ENCODE data around the gene GTPBP6. TPM values are rescaled to one million over a fixed set of nuclear protein-coding genes. Genes with fewer than 3 reads are reported as not detected.

Gene GTPBP6
- total and polyA plus RNA-seq, 2 experiments from 2014 or later = 41.4 to 66.8 TPM

DNA sequence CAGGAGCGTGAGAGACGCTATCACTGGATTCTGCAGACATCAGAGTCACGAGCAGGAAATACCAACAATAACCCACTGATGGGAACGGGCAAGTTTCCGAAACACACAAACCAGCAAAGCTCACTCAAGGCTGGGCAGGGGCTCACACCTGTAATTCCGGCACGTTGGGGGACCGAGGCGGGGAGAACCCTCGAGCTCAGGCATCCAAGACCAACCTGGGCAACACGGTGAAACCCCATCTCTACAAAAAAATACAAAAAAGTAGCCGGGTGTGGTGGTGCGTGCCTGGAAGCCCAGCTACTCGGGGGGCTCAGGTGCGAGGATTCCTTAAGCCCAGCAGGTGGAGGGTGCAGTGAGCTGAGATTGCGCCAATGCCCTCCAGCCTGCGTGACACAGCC is 17.2 kb upstream of the GTPBP6 start:
- H3K79me2 ChIP-seq (replicated peaks; ENCODE audit: insufficient read depth) = 0 out of 2 replicates have a peak, but pooled peaks cover 2% of the 10 kb centered on the region
- peaks cover 30% of the 10 kb centered on the region for H3K9me3 Mint-ChIP-seq
- H3K4me3 Mint-ChIP-seq = no peak overlapping the region
- H3K4me3 ChIP-seq = no peak overlapping the region
- DNase-seq (ENCODE audit: low spot score) = no peak
- peaks cover 19% of the 10 kb centered on the region for H3K27me3 Mint-ChIP-seq (ENCODE audit: insufficient read depth, low read depth, poor library complexity)
- no peaks in the 10 kb centered on the region for H4K20me1 ChIP-seq (replicated peaks; ENCODE audit: insufficient read depth)
- ATAC-seq = no peak
- H3K36me3 Mint-ChIP-seq (ENCODE audit: low read depth) = peaks cover 42% of the 10 kb centered on the region
- peak overlapping the region; percentile 47; the same call in 1 of the 2 replicates for H3K27ac Mint-ChIP-seq
- no peak overlapping the region for H3K4me2 ChIP-seq
- H3K9me2 ChIP-seq (ENCODE audit: insufficient read depth) = no peaks in the 10 kb centered on the region
- H3K36me3 ChIP-seq (ENCODE audit: insufficient read depth) = no peaks in the 10 kb centered on the region
- H3K27ac ChIP-seq (ENCODE audit: low read depth) = no peak overlapping the region
- no peak for TF ChIP-seq EZH2phosphoT487 (IDR thresholded peaks at IDR 0.05; ENCODE audit: unreplicated experiment)
- TF ChIP-seq, protein P1, sequence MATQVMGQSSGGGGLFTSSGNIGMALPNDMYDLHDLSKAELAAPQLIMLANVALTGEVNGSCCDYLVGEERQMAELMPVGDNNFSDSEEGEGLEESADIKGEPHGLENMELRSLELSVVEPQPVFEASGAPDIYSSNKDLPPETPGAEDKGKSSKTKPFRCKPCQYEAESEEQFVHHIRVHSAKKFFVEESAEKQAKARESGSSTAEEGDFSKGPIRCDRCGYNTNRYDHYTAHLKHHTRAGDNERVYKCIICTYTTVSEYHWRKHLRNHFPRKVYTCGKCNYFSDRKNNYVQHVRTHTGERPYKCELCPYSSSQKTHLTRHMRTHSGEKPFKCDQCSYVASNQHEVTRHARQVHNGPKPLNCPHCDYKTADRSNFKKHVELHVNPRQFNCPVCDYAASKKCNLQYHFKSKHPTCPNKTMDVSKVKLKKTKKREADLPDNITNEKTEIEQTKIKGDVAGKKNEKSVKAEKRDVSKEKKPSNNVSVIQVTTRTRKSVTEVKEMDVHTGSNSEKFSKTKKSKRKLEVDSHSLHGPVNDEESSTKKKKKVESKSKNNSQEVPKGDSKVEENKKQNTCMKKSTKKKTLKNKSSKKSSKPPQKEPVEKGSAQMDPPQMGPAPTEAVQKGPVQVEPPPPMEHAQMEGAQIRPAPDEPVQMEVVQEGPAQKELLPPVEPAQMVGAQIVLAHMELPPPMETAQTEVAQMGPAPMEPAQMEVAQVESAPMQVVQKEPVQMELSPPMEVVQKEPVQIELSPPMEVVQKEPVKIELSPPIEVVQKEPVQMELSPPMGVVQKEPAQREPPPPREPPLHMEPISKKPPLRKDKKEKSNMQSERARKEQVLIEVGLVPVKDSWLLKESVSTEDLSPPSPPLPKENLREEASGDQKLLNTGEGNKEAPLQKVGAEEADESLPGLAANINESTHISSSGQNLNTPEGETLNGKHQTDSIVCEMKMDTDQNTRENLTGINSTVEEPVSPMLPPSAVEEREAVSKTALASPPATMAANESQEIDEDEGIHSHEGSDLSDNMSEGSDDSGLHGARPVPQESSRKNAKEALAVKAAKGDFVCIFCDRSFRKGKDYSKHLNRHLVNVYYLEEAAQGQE (IDR thresholded peaks at IDR 0.05; ENCODE audit: unreplicated experiment) = no peak
- TF ChIP-seq, protein P2, sequence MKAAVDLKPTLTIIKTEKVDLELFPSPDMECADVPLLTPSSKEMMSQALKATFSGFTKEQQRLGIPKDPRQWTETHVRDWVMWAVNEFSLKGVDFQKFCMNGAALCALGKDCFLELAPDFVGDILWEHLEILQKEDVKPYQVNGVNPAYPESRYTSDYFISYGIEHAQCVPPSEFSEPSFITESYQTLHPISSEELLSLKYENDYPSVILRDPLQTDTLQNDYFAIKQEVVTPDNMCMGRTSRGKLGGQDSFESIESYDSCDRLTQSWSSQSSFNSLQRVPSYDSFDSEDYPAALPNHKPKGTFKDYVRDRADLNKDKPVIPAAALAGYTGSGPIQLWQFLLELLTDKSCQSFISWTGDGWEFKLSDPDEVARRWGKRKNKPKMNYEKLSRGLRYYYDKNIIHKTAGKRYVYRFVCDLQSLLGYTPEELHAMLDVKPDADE (IDR thresholded peaks at IDR 0.05) = no peak
- TF ChIP-seq, protein P3, sequence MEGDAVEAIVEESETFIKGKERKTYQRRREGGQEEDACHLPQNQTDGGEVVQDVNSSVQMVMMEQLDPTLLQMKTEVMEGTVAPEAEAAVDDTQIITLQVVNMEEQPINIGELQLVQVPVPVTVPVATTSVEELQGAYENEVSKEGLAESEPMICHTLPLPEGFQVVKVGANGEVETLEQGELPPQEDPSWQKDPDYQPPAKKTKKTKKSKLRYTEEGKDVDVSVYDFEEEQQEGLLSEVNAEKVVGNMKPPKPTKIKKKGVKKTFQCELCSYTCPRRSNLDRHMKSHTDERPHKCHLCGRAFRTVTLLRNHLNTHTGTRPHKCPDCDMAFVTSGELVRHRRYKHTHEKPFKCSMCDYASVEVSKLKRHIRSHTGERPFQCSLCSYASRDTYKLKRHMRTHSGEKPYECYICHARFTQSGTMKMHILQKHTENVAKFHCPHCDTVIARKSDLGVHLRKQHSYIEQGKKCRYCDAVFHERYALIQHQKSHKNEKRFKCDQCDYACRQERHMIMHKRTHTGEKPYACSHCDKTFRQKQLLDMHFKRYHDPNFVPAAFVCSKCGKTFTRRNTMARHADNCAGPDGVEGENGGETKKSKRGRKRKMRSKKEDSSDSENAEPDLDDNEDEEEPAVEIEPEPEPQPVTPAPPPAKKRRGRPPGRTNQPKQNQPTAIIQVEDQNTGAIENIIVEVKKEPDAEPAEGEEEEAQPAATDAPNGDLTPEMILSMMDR (conservative IDR thresholded peaks at IDR 0.05; ENCODE audit: low read depth in 2 of 2) = no peak
- no peak for TF ChIP-seq ZNF114 (CRISPR knock-in tag; IDR thresholded peaks at IDR 0.05)
- no peak for TF ChIP-seq STAT1 (IDR thresholded peaks at IDR 0.05; ENCODE audit: unreplicated experiment)
- TF ChIP-seq JUNB (IDR thresholded peaks at IDR 0.05; ENCODE audit: unreplicated experiment) = no peak
- TF ChIP-seq ZNF331 (CRISPR knock-in tag; IDR thresholded peaks at IDR 0.05; ENCODE audit: low read depth) = no peak
- TF ChIP-seq POLR2AphosphoS5 (IDR thresholded peaks at IDR 0.05; ENCODE audit: low read depth) = no peak
- TF ChIP-seq, protein P4, sequence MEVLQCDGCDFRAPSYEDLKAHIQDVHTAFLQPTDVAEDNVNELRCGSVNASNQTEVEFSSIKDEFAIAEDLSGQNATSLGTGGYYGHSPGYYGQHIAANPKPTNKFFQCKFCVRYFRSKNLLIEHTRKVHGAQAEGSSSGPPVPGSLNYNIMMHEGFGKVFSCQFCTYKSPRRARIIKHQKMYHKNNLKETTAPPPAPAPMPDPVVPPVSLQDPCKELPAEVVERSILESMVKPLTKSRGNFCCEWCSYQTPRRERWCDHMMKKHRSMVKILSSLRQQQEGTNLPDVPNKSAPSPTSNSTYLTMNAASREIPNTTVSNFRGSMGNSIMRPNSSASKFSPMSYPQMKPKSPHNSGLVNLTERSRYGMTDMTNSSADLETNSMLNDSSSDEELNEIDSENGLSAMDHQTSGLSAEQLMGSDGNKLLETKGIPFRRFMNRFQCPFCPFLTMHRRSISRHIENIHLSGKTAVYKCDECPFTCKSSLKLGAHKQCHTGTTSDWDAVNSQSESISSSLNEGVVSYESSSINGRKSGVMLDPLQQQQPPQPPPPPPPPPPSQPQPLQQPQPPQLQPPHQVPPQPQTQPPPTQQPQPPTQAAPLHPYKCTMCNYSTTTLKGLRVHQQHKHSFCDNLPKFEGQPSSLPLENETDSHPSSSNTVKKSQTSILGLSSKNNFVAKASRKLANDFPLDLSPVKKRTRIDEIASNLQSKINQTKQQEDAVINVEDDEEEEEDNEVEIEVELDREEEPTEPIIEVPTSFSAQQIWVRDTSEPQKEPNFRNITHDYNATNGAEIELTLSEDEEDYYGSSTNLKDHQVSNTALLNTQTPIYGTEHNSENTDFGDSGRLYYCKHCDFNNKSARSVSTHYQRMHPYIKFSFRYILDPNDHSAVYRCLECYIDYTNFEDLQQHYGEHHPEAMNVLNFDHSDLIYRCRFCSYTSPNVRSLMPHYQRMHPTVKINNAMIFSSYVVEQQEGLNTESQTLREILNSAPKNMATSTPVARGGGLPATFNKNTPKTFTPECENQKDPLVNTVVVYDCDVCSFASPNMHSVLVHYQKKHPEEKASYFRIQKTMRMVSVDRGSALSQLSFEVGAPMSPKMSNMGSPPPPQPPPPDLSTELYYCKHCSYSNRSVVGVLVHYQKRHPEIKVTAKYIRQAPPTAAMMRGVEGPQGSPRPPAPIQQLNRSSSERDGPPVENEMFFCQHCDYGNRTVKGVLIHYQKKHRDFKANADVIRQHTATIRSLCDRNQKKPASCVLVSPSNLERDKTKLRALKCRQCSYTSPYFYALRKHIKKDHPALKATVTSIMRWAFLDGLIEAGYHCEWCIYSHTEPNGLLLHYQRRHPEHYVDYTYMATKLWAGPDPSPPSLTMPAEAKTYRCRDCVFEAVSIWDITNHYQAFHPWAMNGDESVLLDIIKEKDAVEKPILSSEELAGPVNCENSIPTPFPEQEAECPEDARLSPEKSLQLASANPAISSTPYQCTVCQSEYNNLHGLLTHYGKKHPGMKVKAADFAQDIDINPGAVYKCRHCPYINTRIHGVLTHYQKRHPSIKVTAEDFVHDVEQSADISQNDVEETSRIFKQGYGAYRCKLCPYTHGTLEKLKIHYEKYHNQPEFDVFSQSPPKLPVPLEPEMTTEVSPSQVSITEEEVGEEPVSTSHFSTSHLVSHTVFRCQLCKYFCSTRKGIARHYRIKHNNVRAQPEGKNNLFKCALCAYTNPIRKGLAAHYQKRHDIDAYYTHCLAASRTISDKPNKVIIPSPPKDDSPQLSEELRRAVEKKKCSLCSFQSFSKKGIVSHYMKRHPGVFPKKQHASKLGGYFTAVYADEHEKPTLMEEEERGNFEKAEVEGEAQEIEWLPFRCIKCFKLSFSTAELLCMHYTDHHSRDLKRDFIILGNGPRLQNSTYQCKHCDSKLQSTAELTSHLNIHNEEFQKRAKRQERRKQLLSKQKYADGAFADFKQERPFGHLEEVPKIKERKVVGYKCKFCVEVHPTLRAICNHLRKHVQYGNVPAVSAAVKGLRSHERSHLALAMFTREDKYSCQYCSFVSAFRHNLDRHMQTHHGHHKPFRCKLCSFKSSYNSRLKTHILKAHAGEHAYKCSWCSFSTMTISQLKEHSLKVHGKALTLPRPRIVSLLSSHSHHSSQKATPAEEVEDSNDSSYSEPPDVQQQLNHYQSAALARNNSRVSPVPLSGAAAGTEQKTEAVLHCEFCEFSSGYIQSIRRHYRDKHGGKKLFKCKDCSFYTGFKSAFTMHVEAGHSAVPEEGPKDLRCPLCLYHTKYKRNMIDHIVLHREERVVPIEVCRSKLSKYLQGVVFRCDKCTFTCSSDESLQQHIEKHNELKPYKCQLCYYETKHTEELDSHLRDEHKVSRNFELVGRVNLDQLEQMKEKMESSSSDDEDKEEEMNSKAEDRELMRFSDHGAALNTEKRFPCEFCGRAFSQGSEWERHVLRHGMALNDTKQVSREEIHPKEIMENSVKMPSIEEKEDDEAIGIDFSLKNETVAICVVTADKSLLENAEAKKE (CRISPR knock-in tag; IDR thresholded peaks at IDR 0.05) = no peak
- no peak for TF ChIP-seq NANOG (IDR thresholded peaks at IDR 0.05; ENCODE audit: borderline replicate concordance)
- no peak for TF ChIP-seq EZH2 (IDR thresholded peaks at IDR 0.05; ENCODE audit: low read depth, unreplicated experiment)
- H3K4me1 ChIP-seq (ENCODE audit: insufficient read depth) = no peaks in the 10 kb centered on the region
- H3K4me1 Mint-ChIP-seq = peaks cover 3% of the 10 kb centered on the region; the same call in 1 of the 3 replicates
- no peak overlapping the region for H2AFZ ChIP-seq
- H3K27me3 ChIP-seq (ENCODE audit: insufficient read depth) = 0 out of 2 replicates have a peak, but pooled peaks cover 1% of the 10 kb centered on the region
- H3F3A ChIP-seq (replicated peaks; ENCODE audit: low read depth) = no peaks in the 10 kb centered on the region
